HG02870 (cell line): ENCODE results near the gene AMDHD2.

Experiments
- ATAC-seq: cut with Tn5 transposase; IDR thresholded peaks from one replicate; pipeline ENCODE4 v1.9.1; 2021; ENCODE audit warnings: mild to moderate bottlenecking, moderate library complexity; ENCODE audit not compliant: unreplicated experiment

Gene AMDHD2

GRCh38 chr16:2482708-2483534 lies 37.2 kb upstream of the AMDHD2 start:
- no peak for ATAC-seq

- ATAC-seq: no peak
Observed at GRCh38 chr16:2483939-2484897, 36.0 kb upstream of the AMDHD2 start.

- ATAC-seq: no peak
Observed at GRCh38 chr16:2484898-2485508, 35.2 kb upstream of the AMDHD2 start.

GRCh38 chr16:2485811-2486507 lies 34.2 kb upstream of the AMDHD2 start:
- ATAC-seq: no peak

GRCh38 chr16:2486645-2487516 lies 33.3 kb upstream of the AMDHD2 start:
- no peak for ATAC-seq

GRCh38 chr16:2487517-2487842 lies 32.7 kb upstream of the AMDHD2 start:
- no peak for ATAC-seq

GRCh38 chr16:2487903-2488531 lies 32.2 kb upstream of the AMDHD2 start:
- no peak for ATAC-seq

GRCh38 chr16:2489581-2489980 lies 30.6 kb upstream of the AMDHD2 start:
- no peak for ATAC-seq

GRCh38 chr16:2490190-2491105 lies 29.7 kb upstream of the AMDHD2 start:
- no peak for ATAC-seq

GRCh38 chr16:2492292-2492691 lies 27.9 kb upstream of the AMDHD2 start:
- no peak for ATAC-seq

GRCh38 chr16:2493605-2494004 lies 26.6 kb upstream of the AMDHD2 start:
- no peak for ATAC-seq

- ATAC-seq: no peak
Observed at GRCh38 chr16:2494616-2495015, 25.6 kb upstream of the AMDHD2 start.

GRCh38 chr16:2495041-2495440 lies 25.1 kb upstream of the AMDHD2 start:
- no peak for ATAC-seq

- no peak for ATAC-seq
Observed at GRCh38 chr16:2496223-2497115, 23.7 kb upstream of the AMDHD2 start.

GRCh38 chr16:2497116-2497630 lies 23.0 kb upstream of the AMDHD2 start:
- ATAC-seq: no peak

- no peak for ATAC-seq
Observed at GRCh38 chr16:2497695-2498484, 22.3 kb upstream of the AMDHD2 start.
